Vagina (tissue), 2 donors: ENCODE results near the gene ELFN2.

Source experiments
- POLR2A ChIP-seq, 2 donors: fragments of 450-650 bp; IDR thresholded peaks; one replicate each; pipeline ENCODE4 v1.6.1; 2017; ENCODE audit warnings: antibody characterized with exemption in 2 of 2, mild to moderate bottlenecking in 2 of 2, moderate library complexity in 2 of 2
- POLR2AphosphoS5 ChIP-seq, 2 donors: sonication (generic); formaldehyde crosslinking; IDR thresholded peaks; one replicate each; pipeline ENCODE4 v1.9.0; 2017; ENCODE audit warnings: antibody characterized with exemption in 2 of 2, mild to moderate bottlenecking in 2 of 2, low read depth in 1 of 2; ENCODE audit not compliant: insufficient read depth in 1 of 2
- TF ChIP-seq, protein P1 (sequence below), 3 experiments: fragments of 450-650 bp in 2 of 3; fragments of 200-600 bp in 1 of 3; sonication (generic) in 1 of 3; IDR thresholded peaks; one replicate each; pipeline ENCODE4 v1.5.1; 2017 to 2019; ENCODE audit warnings: antibody characterized with exemption in 3 of 3, mild to moderate bottlenecking in 2 of 3, moderate library complexity in 2 of 3

DNA sequence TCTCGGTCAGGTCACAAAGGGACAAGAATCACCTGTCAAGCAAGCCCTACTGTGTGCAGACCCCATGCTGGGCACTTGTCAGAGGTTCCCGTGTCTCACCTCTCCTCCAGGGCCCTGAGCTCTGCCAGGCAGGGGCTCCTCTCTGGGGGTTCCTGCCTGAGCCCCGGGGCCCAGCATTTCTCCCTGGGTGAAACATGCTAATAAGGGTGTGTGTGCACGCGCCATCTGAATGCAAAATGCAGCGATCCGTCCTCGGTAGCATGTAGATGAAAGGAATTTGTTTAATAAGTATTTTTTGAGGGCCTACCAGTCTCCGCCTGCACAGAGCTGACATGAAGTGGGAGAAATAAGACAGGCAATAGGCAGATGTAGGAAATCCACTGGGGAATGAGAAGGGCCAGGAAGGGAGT lies 5.8 kb downstream of the ELFN2 start:
- TF ChIP-seq POLR2A (IDR thresholded peaks at IDR 0.05): no peak
- TF ChIP-seq, protein P1, sequence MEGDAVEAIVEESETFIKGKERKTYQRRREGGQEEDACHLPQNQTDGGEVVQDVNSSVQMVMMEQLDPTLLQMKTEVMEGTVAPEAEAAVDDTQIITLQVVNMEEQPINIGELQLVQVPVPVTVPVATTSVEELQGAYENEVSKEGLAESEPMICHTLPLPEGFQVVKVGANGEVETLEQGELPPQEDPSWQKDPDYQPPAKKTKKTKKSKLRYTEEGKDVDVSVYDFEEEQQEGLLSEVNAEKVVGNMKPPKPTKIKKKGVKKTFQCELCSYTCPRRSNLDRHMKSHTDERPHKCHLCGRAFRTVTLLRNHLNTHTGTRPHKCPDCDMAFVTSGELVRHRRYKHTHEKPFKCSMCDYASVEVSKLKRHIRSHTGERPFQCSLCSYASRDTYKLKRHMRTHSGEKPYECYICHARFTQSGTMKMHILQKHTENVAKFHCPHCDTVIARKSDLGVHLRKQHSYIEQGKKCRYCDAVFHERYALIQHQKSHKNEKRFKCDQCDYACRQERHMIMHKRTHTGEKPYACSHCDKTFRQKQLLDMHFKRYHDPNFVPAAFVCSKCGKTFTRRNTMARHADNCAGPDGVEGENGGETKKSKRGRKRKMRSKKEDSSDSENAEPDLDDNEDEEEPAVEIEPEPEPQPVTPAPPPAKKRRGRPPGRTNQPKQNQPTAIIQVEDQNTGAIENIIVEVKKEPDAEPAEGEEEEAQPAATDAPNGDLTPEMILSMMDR (IDR thresholded peaks at IDR 0.05): no peak
- TF ChIP-seq POLR2AphosphoS5 (IDR thresholded peaks at IDR 0.05; ENCODE audit: insufficient read depth in 1 of 2, low read depth in 1 of 2): no peak
